ENCODE results near the gene ALPI.

DNA sequence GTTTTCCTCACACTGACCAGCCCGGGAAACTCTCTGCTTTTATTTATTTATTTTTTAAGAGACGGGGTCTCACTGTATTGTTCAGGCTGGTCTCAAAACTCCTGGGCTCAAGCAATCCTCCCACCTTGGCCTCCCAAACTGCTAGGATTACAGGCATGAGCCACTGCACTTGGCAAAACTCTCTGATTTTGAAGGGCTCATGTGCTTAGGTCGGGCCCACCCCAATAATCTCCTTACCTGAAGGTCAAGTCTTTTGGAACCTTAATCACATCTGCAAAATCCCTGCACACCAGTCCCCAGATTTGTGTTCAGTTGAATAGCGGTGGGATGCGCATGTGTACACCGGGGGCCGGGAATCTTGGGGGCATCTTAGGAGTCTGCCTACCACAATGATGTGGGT lies 39.3 kb downstream of the ALPI start:
- TF ChIP-seq, protein P1, sequence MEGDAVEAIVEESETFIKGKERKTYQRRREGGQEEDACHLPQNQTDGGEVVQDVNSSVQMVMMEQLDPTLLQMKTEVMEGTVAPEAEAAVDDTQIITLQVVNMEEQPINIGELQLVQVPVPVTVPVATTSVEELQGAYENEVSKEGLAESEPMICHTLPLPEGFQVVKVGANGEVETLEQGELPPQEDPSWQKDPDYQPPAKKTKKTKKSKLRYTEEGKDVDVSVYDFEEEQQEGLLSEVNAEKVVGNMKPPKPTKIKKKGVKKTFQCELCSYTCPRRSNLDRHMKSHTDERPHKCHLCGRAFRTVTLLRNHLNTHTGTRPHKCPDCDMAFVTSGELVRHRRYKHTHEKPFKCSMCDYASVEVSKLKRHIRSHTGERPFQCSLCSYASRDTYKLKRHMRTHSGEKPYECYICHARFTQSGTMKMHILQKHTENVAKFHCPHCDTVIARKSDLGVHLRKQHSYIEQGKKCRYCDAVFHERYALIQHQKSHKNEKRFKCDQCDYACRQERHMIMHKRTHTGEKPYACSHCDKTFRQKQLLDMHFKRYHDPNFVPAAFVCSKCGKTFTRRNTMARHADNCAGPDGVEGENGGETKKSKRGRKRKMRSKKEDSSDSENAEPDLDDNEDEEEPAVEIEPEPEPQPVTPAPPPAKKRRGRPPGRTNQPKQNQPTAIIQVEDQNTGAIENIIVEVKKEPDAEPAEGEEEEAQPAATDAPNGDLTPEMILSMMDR (IDR thresholded peaks at IDR 0.05): no peak
- TF ChIP-seq POLR2A (IDR thresholded peaks at IDR 0.05): no peak
